HG02870 (cell line): ENCODE data around the gene SLC1A2.

Source experiments
- ATAC-seq: cut with Tn5 transposase; IDR thresholded peaks from one replicate; pipeline ENCODE4 v1.9.1; 2021; ENCODE audit warnings: mild to moderate bottlenecking, moderate library complexity; ENCODE audit not compliant: unreplicated experiment

The SLC1A2 gene

GRCh38 chr11:35414311-35414710 lies 5.0 kb downstream of the SLC1A2 start:
- ATAC-seq, result no peak

DNA sequence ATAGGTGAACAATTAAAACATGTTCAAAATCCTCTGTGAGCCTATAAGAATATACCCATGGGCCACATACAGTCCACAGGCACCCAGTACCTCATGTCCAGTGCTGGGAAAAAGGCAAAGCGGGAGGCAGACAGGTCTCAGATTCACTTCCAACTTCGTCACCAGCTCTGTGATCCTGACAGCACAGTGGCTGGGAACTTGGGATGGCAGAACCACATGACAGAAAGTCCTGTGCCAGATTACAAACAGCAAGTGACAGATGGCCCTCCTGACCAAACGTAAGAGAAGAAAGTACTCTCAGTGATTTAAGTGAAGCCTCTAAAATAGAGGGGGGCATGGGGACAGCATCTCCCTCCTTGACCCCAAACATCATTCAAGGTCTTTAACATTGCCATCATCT lies 5.8 kb downstream of the SLC1A2 start:
- no peak for ATAC-seq

- no peak for ATAC-seq
These were observed 7.1 kb downstream of the SLC1A2 start for GRCh38 chr11:35412285-35412684.

GRCh38 chr11:35407041-35407440 lies 12.3 kb downstream of the SLC1A2 start:
- no peak for ATAC-seq

DNA sequence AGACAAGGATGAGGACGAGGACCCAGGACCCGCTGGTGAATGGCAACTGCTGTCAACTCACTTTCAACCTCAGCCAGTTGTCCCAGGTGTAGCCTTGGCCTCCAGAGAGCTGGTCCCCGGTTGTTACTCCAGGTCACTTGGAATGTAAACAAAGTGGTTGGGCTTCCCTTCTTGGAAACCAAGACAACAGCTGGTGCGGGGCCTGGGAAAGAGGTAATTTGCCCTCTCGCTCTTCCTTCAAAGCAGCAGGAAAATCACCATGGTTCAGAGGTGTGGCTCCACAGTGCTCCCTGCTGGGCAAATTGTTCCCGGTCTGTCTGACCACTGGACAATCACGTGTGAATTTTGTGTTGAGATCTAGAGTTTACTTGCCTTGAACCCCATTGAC lies 15.0 kb downstream of the SLC1A2 start:
- ATAC-seq, result no peak

DNA sequence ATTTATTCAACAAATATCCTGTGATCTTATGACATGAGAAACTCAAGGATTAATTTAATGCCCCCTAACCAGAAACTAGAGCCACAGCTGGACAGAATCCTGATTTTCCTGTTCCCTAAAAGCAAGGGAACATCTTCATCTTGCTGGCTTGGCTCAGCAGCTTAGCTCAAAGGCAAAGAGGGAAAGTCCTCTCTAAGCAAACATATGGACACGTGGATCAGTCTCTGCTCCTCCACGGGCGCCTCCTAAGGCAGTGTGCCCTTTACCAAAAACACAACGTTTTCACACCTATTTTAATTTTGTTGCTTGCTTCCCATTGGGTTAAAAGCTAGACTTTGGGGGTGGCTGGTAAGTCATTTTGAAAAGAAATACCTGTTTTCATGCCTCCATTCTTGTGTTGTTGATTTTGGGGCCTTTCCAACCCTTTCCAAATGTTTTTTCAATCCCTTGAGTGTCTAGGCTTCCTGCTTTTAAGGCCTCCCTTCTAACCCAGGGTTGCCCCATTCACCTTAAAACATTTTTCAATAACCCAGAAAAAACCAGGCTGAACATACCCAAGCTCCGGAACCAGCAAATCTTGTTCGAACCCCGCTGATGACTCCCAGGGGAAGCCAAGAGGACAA lies 15.5 kb downstream of the SLC1A2 start:
- ATAC-seq, result no peak

DNA sequence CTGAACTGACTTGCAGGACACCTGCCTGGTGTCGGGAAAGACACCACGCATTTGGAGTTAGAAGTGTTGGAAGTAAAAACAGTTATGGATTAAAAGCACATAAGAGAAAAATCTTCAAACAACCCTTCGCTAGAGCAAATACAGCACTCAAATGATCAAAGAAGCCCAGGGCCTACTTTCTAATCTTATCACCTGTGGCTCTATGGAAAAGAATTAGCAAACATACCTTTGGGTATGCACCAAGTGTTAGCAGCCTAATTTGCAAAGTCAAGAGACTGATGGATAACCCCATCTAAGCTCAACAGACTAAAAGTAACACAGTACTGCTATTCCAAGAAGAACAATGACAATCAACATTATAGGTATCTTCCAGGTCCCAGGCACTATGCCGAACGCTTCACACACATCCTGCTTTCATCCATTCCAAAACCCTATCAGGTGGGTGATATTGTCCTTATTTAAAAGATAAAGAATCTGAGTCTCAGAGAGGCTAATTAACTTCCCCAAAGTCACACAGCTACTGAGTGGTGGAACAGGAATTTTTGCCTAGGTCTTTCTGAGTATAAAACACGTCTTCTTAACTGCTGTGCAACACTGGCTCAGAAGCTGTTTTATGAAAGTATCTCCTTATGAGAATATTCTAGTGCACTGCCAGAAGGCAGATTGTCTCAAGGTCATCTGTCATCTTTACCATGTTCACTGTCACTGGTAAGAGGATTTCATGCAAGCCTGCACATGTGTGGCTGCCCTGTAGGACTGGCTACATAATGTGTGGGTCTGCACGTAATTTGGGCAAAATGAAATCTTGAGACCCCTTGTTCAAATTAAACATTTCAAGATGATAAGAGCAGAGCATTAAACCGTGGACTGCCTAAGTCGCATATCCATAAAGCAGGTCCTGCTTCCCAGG lies 16.4 kb downstream of the SLC1A2 start:
- ATAC-seq, result no peak

DNA sequence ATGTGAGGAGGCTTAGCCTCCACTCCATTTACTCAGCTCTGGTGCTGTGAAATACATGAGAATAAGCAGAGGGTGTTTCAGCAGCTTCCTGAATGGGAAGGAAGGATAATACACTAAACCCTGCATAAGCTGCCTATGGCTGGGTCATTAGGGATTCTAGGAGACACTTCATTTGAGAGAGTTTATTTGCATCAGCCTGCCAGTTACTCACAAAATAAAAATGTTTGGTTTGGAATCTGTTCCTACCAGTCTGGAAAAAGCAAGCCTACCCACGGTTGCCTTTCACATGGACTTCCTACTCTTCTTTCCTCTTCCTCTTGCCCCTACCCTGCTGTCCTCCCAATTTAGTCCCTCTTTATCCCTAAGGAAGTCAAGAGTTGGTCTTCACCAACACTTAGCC lies 20.5 kb downstream of the SLC1A2 start:
- no peak for ATAC-seq

- no peak for ATAC-seq
These were observed 24.4 kb downstream of the SLC1A2 start for GRCh38 chr11:35394941-35395340.

- no peak for ATAC-seq
These were observed 26.3 kb downstream of the SLC1A2 start for GRCh38 chr11:35393098-35393497.

GRCh38 chr11:35391922-35392688 lies 27.3 kb downstream of the SLC1A2 start:
- ATAC-seq, result peak; percentile 43

DNA sequence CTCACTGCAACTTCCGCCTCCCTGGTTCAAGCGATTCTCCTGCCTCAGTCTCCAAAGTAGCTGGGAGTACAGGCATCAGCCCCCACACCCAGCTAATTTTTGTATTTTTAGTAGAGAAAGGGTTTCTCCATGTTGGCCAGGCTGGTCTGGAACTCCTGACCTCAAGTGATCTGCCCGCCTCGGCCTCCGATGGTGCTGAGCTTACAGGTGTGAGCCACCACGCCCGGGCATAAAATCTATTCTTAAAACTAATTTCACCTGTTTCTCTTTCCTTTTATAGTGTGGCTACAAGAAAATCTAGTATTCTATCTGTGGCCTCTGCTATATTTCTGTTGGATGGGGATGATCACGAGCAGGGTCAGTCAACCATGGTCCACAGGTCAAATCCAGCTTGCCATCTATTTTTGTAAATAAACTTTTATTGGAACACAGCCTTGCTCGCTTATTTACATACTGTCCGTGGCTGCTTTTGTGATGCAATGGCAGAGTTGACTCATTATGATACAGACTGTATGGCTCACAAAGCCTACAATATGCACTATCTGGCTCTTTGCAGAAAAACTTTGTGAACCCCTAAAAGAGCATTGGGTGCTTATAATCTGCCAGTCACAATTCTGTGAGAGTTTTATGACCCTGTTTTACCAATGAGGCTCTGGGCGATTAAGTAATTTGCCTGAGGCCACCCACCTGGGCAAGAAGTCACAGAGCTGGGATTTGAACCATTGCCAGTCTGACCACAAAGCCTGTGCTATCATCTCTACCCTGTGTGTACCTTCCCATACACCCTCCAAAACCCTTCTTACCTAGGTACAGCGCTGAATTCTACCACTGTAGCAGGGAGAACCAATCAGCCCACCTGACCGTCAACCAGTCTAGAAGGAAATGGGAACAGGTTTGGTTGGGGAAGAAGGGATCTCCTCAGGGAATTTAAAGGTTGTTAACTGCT lies 28.3 kb downstream of the SLC1A2 start:
- ATAC-seq, result peak; percentile 85

GRCh38 chr11:35389897-35390465 lies 29.4 kb downstream of the SLC1A2 start:
- ATAC-seq, result no peak

GRCh38 chr11:35389112-35389511 lies 30.2 kb downstream of the SLC1A2 start:
- ATAC-seq, result no peak

DNA sequence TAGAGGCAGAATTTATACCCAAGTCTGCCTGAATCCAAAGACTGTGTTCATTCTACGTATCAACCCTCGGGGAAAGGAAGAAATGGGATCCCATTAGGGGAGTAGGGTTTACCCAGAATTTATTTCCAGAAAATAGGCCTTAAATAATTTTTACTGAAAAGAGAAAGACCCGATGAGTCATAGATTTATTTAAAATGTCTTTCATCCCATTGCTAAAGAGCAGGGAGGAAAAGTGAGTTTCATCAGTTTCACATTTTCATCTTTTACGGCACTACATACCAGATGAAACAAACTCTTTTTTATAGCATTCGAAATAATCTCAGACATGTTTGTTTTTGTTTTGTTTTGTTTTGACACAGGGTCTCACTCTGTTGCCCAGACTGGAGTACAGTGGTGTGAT lies 31.3 kb downstream of the SLC1A2 start:
- ATAC-seq, result no peak

- ATAC-seq, result no peak
These were observed 32.0 kb downstream of the SLC1A2 start for GRCh38 chr11:35387111-35387982.

DNA sequence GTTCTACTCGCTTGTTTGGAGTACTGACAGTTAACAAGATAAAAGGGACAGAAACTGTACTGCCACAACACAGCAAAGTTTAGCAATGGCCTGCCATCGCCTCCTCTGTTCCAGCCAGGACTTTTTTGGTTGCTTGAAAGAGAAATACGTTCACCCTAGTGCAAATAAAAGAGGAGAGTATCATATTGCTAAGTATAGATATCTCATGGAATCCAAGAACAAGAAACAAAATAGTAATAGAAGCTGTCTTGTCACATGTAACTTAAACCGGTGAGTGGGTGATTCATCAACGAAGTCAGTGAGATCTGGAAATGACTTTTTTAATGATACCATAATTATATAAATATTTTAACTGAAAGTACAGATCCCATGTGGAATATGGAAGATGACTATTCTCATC lies 35.4 kb downstream of the SLC1A2 start:
- no peak for ATAC-seq

DNA sequence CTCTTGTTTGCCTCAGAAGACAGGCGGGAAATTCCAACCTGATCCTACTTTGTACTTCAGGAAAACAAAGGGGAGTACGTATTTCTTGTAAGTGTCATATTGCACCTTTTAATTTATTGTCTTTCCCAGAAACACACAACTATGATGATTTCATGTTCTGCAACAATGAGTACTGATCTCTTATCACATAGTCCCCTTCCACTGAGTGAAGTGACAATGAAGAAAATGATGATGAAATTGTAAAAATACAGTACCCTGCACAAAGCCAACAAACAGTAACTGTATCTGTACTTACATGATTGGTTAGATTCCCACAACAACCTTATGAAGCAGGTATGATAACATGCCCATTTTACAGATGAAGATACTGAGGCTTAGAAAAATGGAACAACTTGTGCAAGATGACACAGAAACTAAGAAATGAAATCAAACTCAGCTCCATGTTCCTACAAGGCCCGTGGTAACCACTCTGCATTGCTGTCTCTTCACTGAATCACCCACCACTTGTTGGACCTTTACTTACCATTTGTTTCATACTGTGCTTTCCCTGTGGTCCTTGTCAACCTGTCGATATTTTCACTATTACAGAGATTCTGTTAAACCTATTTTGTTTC lies 37.5 kb downstream of the SLC1A2 start:
- ATAC-seq, result no peak

DNA sequence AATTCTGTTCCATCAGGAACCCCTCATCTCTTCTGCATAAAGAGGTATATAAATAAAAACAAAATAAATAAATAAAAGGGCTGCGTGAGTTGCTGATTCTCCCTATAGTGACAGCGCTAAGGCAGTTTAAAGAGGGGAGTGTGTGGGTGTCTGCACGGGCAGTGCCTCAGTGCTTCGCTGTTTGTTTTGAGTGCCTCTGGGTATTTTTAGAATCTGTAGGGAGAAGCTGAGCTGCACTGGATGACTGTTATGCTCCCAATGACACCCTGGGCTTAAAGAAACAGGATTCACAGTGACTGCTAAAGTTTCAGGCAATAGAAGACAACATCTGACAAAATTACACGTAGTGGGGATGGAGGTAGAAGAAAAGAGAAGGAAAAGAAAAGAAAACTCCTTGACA lies 38.8 kb downstream of the SLC1A2 start:
- ATAC-seq, result no peak
